Measurements from ENCODE around the gene PDZK1IP1. TPM values are rescaled to one million over a fixed set of nuclear protein-coding genes. Genes with fewer than 3 reads are reported as not detected.

Gene PDZK1IP1, protein sequence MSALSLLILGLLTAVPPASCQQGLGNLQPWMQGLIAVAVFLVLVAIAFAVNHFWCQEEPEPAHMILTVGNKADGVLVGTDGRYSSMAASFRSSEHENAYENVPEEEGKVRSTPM
- not detected in 2 replicates for total RNA-seq (2014; rRNA removed; shearing (Covaris generic))

DNA sequence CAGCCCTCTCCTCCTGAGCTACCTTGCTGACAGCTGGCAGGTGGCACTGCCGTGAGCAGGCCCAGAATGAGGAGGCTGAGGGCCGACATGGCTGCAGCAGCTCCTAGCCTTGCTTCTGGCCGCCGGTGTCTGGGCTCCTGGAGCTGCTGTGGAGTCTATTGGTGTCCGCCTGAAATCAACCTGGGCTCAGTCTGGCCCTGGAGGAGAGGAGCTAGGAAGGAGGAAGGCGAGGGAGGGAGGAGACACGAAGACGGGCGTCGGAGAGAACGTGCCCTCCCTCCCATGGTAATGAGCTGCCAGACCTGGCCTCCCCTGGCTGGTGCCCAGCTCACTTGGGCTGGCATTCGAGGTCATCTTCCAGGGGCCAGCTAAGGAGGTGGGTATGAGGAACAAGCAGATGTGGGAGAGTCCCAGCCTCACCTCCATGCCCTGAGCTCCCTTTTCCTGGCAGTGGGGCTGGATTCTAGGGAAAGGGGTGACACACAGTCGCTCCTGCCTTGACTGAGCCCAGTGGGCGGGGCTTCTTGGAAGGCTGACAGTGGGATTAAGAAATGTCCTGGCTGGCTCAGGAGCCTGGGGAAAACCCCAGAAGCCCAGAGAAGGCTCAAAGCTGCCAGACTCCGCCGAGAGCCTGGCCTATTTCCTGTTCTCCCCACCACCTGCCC lies at the start of gene PDZK1IP1:
Gene PDZK1IP1 (minus strand): TSS at position 193 of the 665 bp plus-strand sequence. CDS start 104 bp downstream, at position 89.
- H3K4me1 ChIP-seq (replicated peaks): peaks cover 14% of the 10 kb centered on the region
- no peak within 1 kb of the TSS for H3K4me3 ChIP-seq
- H3K27ac ChIP-seq: no peak within 1 kb of the TSS
- DNase-seq (ENCODE audit: low read depth in 1 of 2, low spot score in 2 of 2): peak in 1 of 2 experiments; percentile 56
- no peaks in the 10 kb centered on the region for H3K27me3 ChIP-seq (replicated peaks)
- H3K36me3 ChIP-seq: no peaks in the 10 kb centered on the region
- no peaks in the 10 kb centered on the region for H3K9me3 ChIP-seq (replicated peaks)

DNA sequence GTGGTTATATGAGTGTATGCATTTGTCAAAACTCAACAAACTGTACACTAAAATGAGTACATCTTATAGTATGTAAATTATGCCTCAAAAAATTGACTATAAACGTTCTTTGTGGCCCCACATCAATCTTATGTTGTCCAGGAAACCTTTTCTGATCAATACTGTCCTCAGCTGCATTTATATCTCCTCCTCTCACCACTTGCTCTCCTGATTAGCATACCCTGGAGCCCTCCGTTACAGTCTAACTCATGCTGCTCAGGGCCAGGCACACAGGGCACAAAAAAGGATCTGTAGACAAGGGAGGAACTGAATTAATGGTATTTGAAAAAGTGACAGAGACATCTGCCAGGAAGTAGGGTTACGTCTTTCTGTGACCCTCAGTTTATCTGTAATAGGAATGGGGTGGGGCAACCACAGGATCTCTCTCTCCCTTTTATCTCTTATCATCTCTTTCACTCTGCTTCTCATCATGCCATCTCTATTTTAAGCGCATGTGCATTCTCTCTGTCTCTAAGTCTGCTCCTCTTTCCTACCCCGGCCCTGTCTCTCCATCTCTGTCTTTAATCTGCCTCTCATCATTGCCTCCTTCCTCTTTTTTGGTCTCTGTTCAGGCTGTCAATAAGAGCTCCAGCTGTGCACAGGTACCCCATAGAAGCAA lies 49.2 kb upstream of the PDZK1IP1 start:
- Histone ChIP-seq H3K4me3 (no peak overlapping the region), H3K27ac (no peak overlapping the region), H3K27me3 (replicated peaks) (peaks cover 9% of the 10 kb centered on the region; the same call in 1 of the 2 replicates), H3K9me3 (replicated peaks) (no peaks in the 10 kb centered on the region), H3K4me1 (replicated peaks) (no peaks in the 10 kb centered on the region), H3K36me3 (no peaks in the 10 kb centered on the region)
- DNase-seq (ENCODE audit: low read depth in 1 of 2, low spot score in 2 of 2): no peak

DNA sequence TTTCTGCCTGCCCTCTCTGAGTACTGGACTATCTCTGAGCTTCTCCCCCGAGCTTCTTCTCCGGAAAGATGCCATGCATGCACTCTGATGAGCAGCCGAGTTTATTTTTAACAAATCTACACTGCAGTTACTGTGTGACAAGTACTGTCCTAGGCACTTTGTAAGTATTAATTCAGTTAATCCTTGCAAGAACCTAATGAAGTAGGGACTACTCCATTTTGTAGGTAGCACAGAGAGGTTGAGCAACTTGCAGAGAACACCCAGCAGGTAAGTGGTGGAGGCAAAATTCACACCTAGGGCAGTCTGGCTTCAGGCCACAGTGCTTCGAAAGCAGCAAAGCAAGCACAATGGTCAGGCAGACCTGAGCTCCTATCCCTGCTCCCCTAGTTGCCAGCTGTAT lies 46.0 kb upstream of the PDZK1IP1 start:
- no peaks in the 10 kb centered on the region for H3K36me3 ChIP-seq
- peaks cover 5% of the 10 kb centered on the region; the same call in 1 of the 2 replicates for H3K4me1 ChIP-seq (replicated peaks)
- H3K4me3 ChIP-seq: no peak overlapping the region
- no peaks in the 10 kb centered on the region; the same call in 1 of the 2 replicates for H3K9me3 ChIP-seq (replicated peaks)
- no peak overlapping the region for H3K27ac ChIP-seq
- peaks cover 30% of the 10 kb centered on the region for H3K27me3 ChIP-seq (replicated peaks)
- no peak for DNase-seq (ENCODE audit: low read depth in 1 of 2, low spot score in 2 of 2)

DNA sequence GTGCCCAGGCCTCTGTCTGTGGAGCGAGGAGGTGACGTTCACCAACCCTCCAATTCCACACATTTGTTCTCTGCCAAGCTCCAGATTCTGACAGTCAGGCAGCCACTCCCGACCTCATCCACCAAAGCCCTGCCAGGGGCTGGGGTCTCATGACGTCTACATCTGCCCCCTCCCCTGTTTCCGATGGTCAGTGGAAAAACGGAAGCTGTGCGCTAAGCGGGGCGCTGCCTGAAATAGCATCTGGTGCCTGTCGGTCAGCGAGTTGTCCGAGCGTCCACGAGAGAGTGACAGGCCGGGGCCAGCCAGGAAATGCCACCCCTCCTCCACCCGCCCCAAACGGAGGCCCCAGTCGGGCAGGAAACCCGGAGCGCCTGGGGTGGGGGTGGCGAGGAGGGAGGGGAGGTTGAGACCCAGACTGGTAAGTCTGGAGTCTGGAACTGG lies 45.4 kb upstream of the PDZK1IP1 start:
- peaks cover 5% of the 10 kb centered on the region; the same call in 1 of the 2 replicates for H3K4me1 ChIP-seq (replicated peaks)
- no peak for DNase-seq (ENCODE audit: low read depth in 1 of 2, low spot score in 2 of 2)
- no peak overlapping the region for H3K4me3 ChIP-seq
- H3K27me3 ChIP-seq (replicated peaks): peaks cover 35% of the 10 kb centered on the region
- no peaks in the 10 kb centered on the region for H3K36me3 ChIP-seq
- H3K9me3 ChIP-seq (replicated peaks): no peaks in the 10 kb centered on the region; the same call in 1 of the 2 replicates
- H3K27ac ChIP-seq: no peak overlapping the region

DNA sequence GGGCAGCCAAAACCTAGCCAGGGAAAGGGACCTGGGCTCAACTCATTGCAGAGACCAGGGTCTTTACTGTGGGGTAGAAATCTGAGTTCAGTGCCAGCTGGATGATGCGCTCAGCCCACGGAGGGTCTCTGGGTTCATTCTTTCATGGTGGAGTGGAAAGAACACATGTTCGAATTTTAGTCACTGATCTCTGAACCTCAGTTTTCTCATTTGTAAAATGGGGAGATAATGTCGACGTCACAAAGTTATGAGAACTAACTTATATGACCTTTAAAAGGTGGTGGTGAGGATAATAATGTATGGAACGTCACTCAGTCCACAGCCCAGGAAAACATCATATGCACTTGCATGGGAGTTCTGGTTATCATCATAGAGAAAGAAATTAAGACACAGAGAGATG lies 43.4 kb upstream of the PDZK1IP1 start:
- peaks cover 44% of the 10 kb centered on the region for H3K27me3 ChIP-seq (replicated peaks)
- DNase-seq (ENCODE audit: low read depth in 1 of 2, low spot score in 2 of 2): no peak
- no peaks in the 10 kb centered on the region for H3K36me3 ChIP-seq

DNA sequence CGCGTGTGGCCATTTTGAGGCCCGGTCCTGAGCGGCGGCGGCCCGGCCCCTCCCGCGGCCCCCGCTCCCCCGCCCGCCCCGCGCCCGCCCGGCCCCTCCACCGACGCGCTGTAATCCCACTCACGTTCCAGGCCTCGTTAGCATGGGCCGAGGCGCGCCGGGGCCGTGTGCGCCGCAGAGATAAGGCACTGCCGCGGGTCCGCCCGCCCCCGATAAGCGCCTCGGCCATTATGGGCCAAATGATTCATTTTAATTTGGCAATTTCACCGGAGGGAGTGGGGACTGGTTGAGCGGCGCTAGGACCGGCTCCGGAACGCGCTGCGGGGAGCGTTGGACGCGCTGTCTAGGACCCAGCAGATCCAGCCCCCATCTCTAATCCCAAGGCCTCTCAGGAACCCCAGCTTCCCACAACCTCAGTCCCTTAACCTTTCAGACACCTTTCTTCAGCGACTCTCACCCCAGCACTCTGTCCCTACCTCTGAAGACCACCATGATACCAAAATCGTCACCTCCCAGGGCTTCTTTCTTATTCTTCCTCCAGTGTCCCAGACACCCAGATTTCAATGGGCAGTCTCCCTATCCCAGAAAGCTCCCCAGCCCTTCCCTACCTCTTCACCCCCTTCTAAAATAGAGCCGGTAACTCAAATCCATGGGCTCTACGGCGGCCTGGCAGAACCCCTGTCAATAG lies 42.5 kb upstream of the PDZK1IP1 start, which contains the start of gene TAL1:
Gene TAL1 (minus strand): TSS at position 39 of the 688 bp plus-strand sequence. CDS start 6,337 bp downstream, outside the sequence.
- H3K9me3 ChIP-seq (replicated peaks): no peaks in the 10 kb centered on the region; the same call in 1 of the 2 replicates
- H3K36me3 ChIP-seq: no peaks in the 10 kb centered on the region
- no peak within 1 kb of the TSS for H3K27ac ChIP-seq
- DNase-seq (ENCODE audit: low read depth in 1 of 2, low spot score in 2 of 2): no peak
- H3K27me3 ChIP-seq (replicated peaks): peaks cover 53% of the 10 kb centered on the region
- H3K4me3 ChIP-seq: no peak within 1 kb of the TSS
- peaks cover 5% of the 10 kb centered on the region; the same call in 1 of the 2 replicates for H3K4me1 ChIP-seq (replicated peaks)

More for the DNA sequence above, 43.4 kb upstream of the PDZK1IP1 start:
- Histone ChIP-seq H3K27ac (no peak overlapping the region), H3K4me3 (no peak overlapping the region), H3K4me1 (replicated peaks) (peaks cover 5% of the 10 kb centered on the region; the same call in 1 of the 2 replicates), H3K9me3 (replicated peaks) (no peaks in the 10 kb centered on the region; the same call in 1 of the 2 replicates)

DNA sequence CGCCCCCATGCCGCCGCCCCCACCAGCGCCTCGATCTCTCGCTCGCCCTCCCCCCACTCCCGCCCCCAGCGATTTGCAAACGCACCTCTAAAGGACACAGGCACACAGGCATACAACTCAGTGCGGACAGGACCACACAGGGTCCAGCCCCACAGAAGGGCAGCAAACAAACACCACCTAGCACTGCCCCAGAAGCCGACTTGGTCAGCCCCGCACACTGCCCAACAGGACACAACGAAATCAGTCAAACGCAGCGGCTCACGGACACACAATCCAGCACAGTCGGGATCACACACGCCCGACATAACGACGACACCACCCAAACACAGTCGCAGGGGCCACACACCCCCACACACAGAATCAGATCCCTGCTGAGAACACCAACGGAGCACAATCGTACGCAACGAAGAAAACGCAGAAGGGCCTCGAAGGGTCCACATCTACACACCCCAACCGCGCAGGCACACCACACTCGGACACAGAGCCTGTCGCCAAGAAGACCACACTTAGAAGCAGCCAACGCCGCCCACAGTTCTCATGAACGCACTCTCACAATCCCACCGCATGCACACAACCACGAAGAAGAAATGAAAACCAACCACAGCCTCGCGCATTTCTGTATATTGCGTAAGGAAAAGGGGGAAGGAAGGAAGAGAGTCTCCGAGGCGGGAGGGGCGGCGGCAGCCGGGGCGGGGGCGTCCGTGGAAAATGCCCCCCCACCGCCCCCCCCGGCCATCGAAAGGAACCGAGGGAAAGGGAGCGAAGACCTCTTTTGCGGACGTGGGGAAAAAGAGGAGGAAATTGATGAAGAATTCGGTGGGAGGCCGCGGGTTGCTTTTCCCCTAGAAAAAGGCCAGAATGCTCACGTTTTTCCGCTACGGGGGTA lies 41.7 kb upstream of the PDZK1IP1 start:
- H3K27me3 ChIP-seq (replicated peaks): peaks cover 59% of the 10 kb centered on the region
- H3K27ac ChIP-seq: no peak overlapping the region
- no peak overlapping the region for H3K4me3 ChIP-seq
- DNase-seq (ENCODE audit: low read depth in 1 of 2, low spot score in 2 of 2): peak in 1 of 2 experiments; percentile 31
- H3K36me3 ChIP-seq: no peaks in the 10 kb centered on the region
- H3K9me3 ChIP-seq (replicated peaks): no peaks in the 10 kb centered on the region; the same call in 1 of the 2 replicates
- peaks cover 5% of the 10 kb centered on the region; the same call in 1 of the 2 replicates for H3K4me1 ChIP-seq (replicated peaks)

DNA sequence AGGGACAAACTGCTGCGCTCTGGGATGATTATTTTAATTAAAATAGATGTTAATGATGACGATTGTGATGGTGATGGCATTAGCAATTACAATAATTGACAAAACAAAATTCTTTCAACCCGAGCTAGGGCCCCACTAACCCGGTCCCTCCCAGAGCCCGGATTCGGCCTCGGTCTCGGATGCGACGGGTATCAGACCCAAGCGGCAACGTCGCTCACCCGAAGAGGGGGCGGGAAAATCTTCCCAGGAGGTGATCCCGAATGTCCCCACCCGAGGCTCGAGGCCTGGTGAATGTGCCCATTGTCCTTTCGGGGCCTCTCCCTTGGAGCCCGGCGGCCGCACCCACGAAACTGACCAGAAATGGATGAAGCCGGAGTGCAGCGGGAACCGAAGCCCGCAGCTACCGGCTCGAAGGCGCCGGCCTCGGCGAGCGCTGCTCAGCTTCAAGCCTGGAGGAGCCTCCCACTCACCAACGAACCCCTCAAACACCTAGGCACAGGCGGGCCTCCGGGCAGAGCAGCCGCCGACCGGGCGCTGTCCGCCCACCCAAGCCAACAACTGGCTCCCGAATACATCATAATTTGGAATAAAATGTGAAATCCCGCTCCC lies 41.0 kb upstream of the PDZK1IP1 start:
- H3K36me3 ChIP-seq: no peaks in the 10 kb centered on the region
- H3K27me3 ChIP-seq (replicated peaks): peaks cover 67% of the 10 kb centered on the region
- H3K4me1 ChIP-seq (replicated peaks): peaks cover 5% of the 10 kb centered on the region; the same call in 1 of the 2 replicates
- no peak overlapping the region for H3K27ac ChIP-seq
- H3K9me3 ChIP-seq (replicated peaks): no peaks in the 10 kb centered on the region; the same call in 1 of the 2 replicates
- H3K4me3 ChIP-seq: no peak overlapping the region
- DNase-seq (ENCODE audit: low read depth in 1 of 2, low spot score in 2 of 2): no peak

DNA sequence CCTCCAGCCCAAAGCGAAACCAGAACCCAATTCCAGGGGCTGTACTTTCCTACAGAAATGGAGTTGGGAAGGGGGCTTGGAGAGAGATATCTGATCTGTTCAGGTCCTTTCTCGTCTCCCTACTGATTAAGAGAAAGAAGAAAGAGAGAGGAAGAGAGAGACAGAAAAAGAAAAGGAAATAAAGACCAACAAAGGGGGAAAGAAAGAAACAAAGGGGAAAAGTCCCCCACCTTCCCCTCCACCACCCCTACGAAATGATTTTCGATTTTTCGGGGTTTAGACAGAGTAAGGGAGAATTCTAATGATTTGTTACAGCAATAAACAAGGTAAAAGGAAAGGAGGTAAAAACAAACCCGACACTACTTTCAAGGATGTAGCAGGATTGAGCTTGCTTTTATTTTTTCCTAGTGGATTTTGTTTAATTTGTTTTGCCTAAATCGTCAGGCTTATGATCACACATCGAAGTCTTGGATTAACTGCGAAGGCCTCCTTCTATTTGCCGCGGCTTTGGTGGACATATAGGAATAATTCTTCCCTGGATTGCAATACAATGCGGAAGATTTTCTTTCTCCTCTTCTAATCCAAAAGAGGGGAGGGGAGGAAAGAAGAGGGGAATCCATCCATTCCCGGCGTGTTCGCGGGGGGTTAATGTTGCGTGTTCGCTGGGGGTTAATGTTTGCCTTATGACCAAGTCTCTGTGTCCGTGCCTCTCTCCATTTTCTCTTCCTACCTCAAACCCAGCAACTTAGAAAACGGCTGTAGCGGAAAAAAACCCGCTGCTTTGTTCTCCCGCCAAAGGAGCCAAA lies 40.3 kb upstream of the PDZK1IP1 start:
- Histone ChIP-seq H3K36me3 (no peaks in the 10 kb centered on the region), H3K27me3 (replicated peaks) (peaks cover 74% of the 10 kb centered on the region), H3K9me3 (replicated peaks) (no peaks in the 10 kb centered on the region; the same call in 1 of the 2 replicates), H3K27ac (no peak overlapping the region), H3K4me1 (replicated peaks) (peaks cover 10% of the 10 kb centered on the region), H3K4me3 (no peak overlapping the region)
- no peak for DNase-seq (ENCODE audit: low read depth in 1 of 2, low spot score in 2 of 2)

DNA sequence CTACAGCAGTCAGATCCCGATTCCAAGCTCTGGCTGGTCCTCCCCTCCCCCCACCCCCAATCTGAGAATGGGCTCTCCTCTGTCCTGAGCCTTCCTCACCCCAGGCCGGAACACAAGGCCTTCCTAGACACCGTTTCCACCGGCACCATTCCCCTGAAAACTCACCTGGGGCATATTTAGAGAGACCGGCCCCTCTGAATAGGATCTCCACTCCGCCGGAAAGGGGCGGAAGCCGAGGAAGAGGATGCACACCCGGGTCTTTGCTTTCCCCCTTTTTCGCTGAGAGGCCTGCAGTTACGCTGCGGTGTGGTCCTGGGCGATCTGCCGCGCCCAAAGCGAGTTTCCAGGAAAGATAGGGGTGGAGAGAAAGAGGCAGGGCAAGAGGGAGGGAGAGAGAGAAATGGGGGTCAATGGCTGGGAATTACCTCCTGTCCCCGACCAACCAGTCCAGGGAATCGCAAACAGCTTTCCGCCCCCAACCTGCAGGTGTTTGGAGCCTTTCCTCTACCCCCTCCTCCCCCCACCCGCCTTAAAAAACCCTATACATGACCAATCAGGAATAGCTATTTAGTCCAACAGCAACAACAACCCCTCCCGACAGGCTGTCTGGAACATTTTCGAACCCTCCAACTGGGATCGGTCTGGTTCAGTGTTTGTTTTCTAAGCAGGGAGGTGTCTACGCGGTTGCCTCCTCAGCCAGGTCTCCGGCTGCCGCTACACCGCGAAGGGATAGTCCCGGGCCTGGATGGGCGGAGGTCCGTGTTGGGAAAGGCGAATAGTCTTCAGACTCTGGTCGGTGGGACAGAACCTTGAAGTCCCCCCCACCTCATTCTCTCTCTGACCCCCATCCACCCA lies 39.4 kb upstream of the PDZK1IP1 start:
- H3K4me3 ChIP-seq: no peak overlapping the region
- DNase-seq (ENCODE audit: low read depth in 1 of 2, low spot score in 2 of 2): no peak
- H3K36me3 ChIP-seq: no peaks in the 10 kb centered on the region
- no peak overlapping the region for H3K27ac ChIP-seq
- peaks cover 10% of the 10 kb centered on the region for H3K4me1 ChIP-seq (replicated peaks)
- H3K9me3 ChIP-seq (replicated peaks): no peaks in the 10 kb centered on the region; the same call in 1 of the 2 replicates
- H3K27me3 ChIP-seq (replicated peaks): peaks cover 82% of the 10 kb centered on the region

DNA sequence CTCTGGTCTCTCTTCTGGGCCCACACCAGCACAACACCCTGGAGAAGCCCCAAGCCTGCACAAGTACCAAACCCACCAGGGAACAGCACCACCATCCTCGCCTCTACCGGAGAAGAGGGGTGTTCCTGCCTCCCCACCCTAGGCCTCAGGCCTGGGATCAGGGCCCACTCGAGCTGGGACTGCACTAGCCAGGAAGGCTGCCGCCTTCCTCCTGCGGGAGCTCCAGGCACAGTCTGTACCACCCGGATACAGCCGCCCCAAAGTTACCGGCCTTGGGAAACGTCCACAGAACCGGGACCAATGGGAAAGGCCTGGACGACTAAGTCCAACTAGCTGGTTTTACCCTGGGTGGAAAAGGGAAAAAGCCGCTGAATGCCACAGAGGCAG lies 38.8 kb upstream of the PDZK1IP1 start:
- Histone ChIP-seq H3K4me1 (replicated peaks) (peaks cover 10% of the 10 kb centered on the region), H3K27me3 (replicated peaks) (peaks cover 86% of the 10 kb centered on the region), H3K27ac (no peak overlapping the region), H3K36me3 (no peaks in the 10 kb centered on the region), H3K9me3 (replicated peaks) (no peaks in the 10 kb centered on the region; the same call in 1 of the 2 replicates), H3K4me3 (no peak overlapping the region)
- DNase-seq (ENCODE audit: low read depth in 1 of 2, low spot score in 2 of 2): no peak

Measured in SJSA1 (cell line).